PC-9 (cell line): ENCODE measurements around the gene ARHGEF12.

Source experiments
- EZH2 ChIP-seq: fragments of 200-600 bp; sonication (generic); IDR thresholded peaks from 2 replicates; pipeline ENCODE4 v1.8.0; 2017; ENCODE audit warnings: antibody characterized with exemption, low read depth
- TF ChIP-seq, protein P1 (sequence below): fragments of 200-600 bp; sonication (generic); conservative IDR thresholded peaks from 2 replicates; pipeline ENCODE4 v1.6.1; 2017; ENCODE audit warnings: mixed run types, antibody characterized with exemption, mild to moderate bottlenecking, moderate library complexity

DNA sequence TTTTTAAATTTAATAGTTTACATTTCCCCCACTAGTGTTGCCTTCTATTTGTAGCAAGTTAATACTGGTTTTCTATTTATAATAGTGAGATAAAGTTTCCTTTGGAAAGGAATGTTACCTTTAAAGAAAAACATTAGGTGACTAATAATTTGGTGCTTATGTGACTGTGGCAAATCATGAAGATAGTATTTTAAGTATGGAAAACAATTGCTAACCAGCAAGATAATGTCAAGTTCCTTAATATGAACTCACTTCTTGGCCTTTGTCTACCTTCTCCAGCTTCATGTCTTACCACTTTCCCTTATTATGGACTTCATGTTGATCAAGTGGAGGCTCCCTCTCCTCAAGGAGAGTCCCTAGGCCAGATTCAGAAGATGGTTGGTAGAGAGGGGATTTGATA is 27.2 kb downstream of the ARHGEF12 start:
- TF ChIP-seq, protein P1, sequence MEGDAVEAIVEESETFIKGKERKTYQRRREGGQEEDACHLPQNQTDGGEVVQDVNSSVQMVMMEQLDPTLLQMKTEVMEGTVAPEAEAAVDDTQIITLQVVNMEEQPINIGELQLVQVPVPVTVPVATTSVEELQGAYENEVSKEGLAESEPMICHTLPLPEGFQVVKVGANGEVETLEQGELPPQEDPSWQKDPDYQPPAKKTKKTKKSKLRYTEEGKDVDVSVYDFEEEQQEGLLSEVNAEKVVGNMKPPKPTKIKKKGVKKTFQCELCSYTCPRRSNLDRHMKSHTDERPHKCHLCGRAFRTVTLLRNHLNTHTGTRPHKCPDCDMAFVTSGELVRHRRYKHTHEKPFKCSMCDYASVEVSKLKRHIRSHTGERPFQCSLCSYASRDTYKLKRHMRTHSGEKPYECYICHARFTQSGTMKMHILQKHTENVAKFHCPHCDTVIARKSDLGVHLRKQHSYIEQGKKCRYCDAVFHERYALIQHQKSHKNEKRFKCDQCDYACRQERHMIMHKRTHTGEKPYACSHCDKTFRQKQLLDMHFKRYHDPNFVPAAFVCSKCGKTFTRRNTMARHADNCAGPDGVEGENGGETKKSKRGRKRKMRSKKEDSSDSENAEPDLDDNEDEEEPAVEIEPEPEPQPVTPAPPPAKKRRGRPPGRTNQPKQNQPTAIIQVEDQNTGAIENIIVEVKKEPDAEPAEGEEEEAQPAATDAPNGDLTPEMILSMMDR, result no peak
- TF ChIP-seq EZH2, result no peak
